Measurements from ENCODE around the gene GPM6B. TPM values are rescaled to one million over a fixed set of nuclear protein-coding genes. Genes with fewer than 3 reads are reported as not detected.

GPM6B gene
- total and polyA plus RNA-seq, 7 donors, result 1.1 to 3.9 (median 2.5) TPM

- H3K27me3 ChIP-seq (ENCODE audit: insufficient read depth in 3 of 3, low read length in 2 of 3), result no peaks in the 10 kb centered on the region
- ATAC-seq (no peak), DNase-seq (no peak)
- no peaks in the 10 kb centered on the region for H3K4me1 ChIP-seq
- no peaks in the 10 kb centered on the region for H3K9me3 ChIP-seq
- H3K27ac ChIP-seq, result no peak overlapping the region
- intact Hi-C loops (cut with DNase I), result no loop called here
- H3K4me3 ChIP-seq, result no peak overlapping the region
- WGBS, 3 donors, result 88 to 95% (median 92%) methylated on average over 2 of the region's 2 CpGs
- H3K36me3 ChIP-seq (ENCODE audit: insufficient read depth in 1 of 2, low read depth in 1 of 2), result peaks cover 0 to 42% of the 10 kb centered on the region in 2 donors
- TF ChIP-seq, protein P1, sequence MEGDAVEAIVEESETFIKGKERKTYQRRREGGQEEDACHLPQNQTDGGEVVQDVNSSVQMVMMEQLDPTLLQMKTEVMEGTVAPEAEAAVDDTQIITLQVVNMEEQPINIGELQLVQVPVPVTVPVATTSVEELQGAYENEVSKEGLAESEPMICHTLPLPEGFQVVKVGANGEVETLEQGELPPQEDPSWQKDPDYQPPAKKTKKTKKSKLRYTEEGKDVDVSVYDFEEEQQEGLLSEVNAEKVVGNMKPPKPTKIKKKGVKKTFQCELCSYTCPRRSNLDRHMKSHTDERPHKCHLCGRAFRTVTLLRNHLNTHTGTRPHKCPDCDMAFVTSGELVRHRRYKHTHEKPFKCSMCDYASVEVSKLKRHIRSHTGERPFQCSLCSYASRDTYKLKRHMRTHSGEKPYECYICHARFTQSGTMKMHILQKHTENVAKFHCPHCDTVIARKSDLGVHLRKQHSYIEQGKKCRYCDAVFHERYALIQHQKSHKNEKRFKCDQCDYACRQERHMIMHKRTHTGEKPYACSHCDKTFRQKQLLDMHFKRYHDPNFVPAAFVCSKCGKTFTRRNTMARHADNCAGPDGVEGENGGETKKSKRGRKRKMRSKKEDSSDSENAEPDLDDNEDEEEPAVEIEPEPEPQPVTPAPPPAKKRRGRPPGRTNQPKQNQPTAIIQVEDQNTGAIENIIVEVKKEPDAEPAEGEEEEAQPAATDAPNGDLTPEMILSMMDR (IDR thresholded peaks at IDR 0.05), result no peak
Measured at GRCh38 chrX:13774696-13775095, 42.2 kb downstream of the GPM6B start.

DNA sequence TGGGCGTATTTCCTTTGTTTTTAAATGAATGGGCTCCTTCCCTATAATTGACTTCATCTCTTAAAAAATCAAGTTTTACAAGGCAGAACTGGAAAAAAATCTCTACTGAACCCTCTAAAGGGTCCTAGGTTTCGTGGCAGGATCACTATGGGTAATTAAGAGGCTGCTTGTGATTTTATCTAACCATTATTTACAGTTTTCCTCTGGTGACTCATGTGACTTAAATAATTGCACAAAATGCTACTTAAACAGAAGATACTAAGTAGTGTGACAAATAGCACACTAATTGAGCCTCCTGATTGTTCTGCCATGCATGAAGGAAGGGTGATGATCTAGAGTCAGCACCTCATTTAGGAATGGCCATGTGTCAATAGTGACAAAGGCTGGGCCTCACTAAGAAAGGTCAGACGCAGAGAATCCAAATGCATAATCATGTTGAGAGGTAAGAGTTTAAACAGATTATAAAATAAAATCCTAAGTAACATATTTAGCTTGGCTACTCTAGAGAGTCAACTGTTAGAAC is 46.8 kb downstream of the GPM6B start:
- intact Hi-C loops (cut with DNase I), result no loop called here
- WGBS, 3 donors, result 78 to 88% (median 84%) methylated on average over 3 of the region's 3 CpGs
- no peak for ATAC-seq
- TF ChIP-seq, protein P1 (IDR thresholded peaks at IDR 0.05), result no peak
- peaks cover 0 to 73% of the 10 kb centered on the region in 2 donors for H3K36me3 ChIP-seq (ENCODE audit: insufficient read depth in 1 of 2, low read depth in 1 of 2)
- no peak overlapping the region for H3K4me3 ChIP-seq
- H3K4me1 ChIP-seq, result no peaks in the 10 kb centered on the region
- no peaks in the 10 kb centered on the region for H3K27me3 ChIP-seq (ENCODE audit: insufficient read depth in 3 of 3, low read length in 2 of 3)
- no peak overlapping the region for H3K27ac ChIP-seq
- DNase-seq, result no peak
- H3K9me3 ChIP-seq, result no peaks in the 10 kb centered on the region

GRCh38 chrX:13768939-13769338 is 48.0 kb downstream of the GPM6B start:
- intact Hi-C loops (cut with DNase I), result no loop called here

DNA sequence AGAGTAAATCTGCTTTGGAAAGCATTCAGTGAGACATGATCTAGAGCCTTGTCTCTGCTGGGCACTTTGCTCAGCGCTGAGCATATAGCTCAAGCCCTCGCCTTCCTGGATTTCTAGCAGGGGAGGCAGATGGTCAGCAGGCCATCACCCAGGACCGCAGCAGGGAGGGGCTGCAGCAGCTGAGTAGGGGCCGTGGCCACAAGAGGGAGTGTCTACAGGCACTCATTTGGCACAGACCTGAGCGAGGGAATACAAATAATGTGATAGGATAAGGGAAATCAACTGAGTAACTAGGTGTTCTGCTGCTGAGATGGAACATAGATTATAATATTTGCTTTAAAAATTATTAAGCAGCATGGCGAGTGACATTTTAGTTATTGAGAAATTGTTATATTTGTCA is 52.1 kb downstream of the GPM6B start:
- WGBS, 3 donors, result 40 to 53% (median 51%) methylated on average over 6 of the region's 6 CpGs
- no peak for DNase-seq
- H3K36me3 ChIP-seq (ENCODE audit: insufficient read depth in 1 of 2, low read depth in 1 of 2), result peaks cover 0 to 82% of the 10 kb centered on the region in 2 donors
- TF ChIP-seq, protein P1 (IDR thresholded peaks at IDR 0.05), result peak; percentile 15
- intact Hi-C loops (cut with DNase I), result no loop called here
- H3K9me3 ChIP-seq, result no peaks in the 10 kb centered on the region
- H3K4me3 ChIP-seq, result no peak overlapping the region
- no peaks in the 10 kb centered on the region for H3K4me1 ChIP-seq
- ATAC-seq, result peak in 1 of 4 donors; percentile 53
- H3K27me3 ChIP-seq (ENCODE audit: insufficient read depth in 3 of 3, low read length in 2 of 3), result no peaks in the 10 kb centered on the region
- no peak overlapping the region for H3K27ac ChIP-seq

More at GRCh38 chrX:13768939-13769338, 48.0 kb downstream of the GPM6B start:
- no peaks in the 10 kb centered on the region for H3K9me3 ChIP-seq
- no peak for ATAC-seq
- no peak for DNase-seq
- no peak overlapping the region for H3K27ac ChIP-seq
- TF ChIP-seq, protein P1 (IDR thresholded peaks at IDR 0.05), result no peak
- no peak overlapping the region for H3K4me3 ChIP-seq
- H3K27me3 ChIP-seq (ENCODE audit: insufficient read depth in 3 of 3, low read length in 2 of 3), result no peaks in the 10 kb centered on the region
- peaks cover 0 to 74% of the 10 kb centered on the region in 2 donors for H3K36me3 ChIP-seq (ENCODE audit: insufficient read depth in 1 of 2, low read depth in 1 of 2)
- H3K4me1 ChIP-seq, result no peaks in the 10 kb centered on the region
- WGBS, 3 donors, result 90 to 95% (median 93%) methylated on average over 4 of the region's 4 CpGs

GRCh38 chrX:13764281-13764680 is 52.6 kb downstream of the GPM6B start:
- intact Hi-C loops (cut with DNase I), result no loop called here
- H3K4me1 ChIP-seq, result no peaks in the 10 kb centered on the region
- H3K36me3 ChIP-seq (ENCODE audit: insufficient read depth in 1 of 2, low read depth in 1 of 2), result peaks cover 0 to 83% of the 10 kb centered on the region in 2 donors
- H3K4me3 ChIP-seq, result no peak overlapping the region
- H3K27me3 ChIP-seq (ENCODE audit: insufficient read depth in 3 of 3, low read length in 2 of 3), result no peaks in the 10 kb centered on the region
- WGBS, 3 donors, result 48 to 55% (median 49%) methylated on average over 7 of the region's 7 CpGs
- TF ChIP-seq, protein P1 (IDR thresholded peaks at IDR 0.05), result no peak
- no peak for DNase-seq
- no peak overlapping the region for H3K27ac ChIP-seq
- H3K9me3 ChIP-seq, result no peaks in the 10 kb centered on the region
- ATAC-seq, result no peak

Measured in psoas muscle (tissue), 8 donors.